HG02623 (cell line): Measurements from ENCODE around the gene TP53TG3.
"Not testable (repeated sequence)": the region's sequence is repeated elsewhere in the genome, so short reads cannot be mapped to it uniquely, and the experiment has no call there.

Source experiments
- ATAC-seq: cut with Tn5 transposase; IDR thresholded peaks from one replicate; pipeline ENCODE4 v1.9.1; 2021; ENCODE audit warnings: moderate library complexity; ENCODE audit not compliant: unreplicated experiment

Gene TP53TG3

DNA sequence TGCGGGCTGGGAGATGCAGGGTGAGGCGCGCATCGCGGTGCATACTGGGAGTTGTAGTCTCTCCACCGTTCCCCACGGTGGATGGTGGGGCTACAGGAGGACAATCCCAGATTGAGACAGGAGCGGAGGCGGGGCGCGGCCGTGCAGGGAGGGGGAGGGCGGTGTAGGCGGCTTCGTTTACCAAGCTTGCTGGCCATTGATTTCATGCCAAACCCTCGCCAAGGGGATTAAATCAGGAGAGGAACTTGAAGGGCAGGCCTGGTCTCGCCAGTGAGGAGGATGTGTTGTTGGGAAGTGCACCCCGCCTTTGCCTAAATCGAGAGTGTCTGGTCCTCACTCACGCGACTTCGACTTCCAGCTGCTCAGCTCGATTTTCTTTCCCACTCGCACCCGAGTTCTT is at the start of gene TP53TG3:
TP53TG3 (minus strand) TSS at position 101 of the 400 bp plus-strand sequence; CDS start at position 33, 68 bp downstream.
- ATAC-seq = not testable (repeated sequence)

DNA sequence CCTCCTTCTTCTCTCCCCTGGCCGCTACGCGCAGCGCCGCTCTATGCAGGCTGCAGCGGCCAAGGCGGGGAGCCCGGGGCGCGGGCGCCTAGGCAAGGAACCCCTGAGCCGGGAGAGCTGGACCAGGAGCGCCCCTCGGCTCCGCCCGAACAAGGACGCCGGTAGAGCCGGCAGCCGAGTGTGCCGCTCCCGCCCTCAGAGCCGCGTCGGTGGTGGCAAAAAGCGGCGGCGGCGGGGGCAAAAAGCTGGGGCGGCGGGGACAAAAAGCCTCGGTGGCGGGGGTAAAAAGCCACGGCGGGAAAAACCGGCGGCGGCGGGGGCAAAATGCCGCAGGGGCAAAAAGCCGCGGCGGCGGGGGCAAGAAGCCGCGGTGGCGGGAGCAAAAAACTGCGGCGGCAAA is 25.1 kb downstream of the TP53TG3 start:
- ATAC-seq = not testable (repeated sequence)

GRCh38 chr16:32647562-32647961 is 28.4 kb downstream of the TP53TG3 start:
- ATAC-seq = not testable (repeated sequence)

DNA sequence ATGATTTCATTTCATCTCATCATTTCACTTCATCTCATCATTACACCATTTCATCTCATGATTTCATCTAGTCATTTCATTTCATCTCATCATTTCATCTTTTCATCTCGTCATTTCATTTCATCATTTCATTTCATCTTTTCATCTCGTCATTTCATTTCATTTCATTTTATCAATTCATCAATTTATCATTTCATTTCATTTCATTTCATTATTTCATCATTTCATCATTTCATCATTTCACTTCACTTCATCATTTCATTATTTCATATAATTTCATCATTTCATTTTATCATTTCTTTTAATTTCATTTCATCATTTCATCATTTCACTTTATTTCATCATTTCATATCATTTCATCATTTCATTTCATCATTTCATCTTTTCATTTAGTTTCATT is 29.2 kb downstream of the TP53TG3 start:
- ATAC-seq = not testable (repeated sequence)

- ATAC-seq = not testable (repeated sequence)
These were observed 29.8 kb downstream of the TP53TG3 start for GRCh38 chr16:32646177-32646576.

- ATAC-seq = not testable (repeated sequence)
These were observed 30.6 kb downstream of the TP53TG3 start for GRCh38 chr16:32645278-32645908.

GRCh38 chr16:32644715-32645114 is 31.2 kb downstream of the TP53TG3 start:
- ATAC-seq = not testable (repeated sequence)

DNA sequence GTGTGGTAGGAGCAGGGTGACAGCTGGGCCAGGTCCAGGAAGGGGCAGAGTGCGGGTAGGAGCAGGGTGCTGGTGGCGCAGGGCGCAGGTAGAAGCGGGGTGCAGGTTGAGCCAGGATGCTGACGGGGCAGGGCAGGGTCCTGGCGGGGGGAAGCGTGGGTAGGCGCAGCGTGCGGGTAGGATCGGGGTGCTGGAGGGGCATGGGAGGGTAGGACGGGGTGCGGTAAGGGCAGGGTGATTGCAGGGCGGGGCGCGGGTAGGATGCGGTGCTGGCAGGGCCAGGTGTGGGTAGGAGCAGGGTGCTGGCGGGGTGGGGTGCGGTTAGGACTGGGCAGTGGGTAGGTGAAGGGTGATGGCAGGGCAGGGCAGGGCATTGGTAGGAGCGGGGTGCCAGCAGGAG is 38.4 kb downstream of the TP53TG3 start:
- not testable (repeated sequence) for ATAC-seq

DNA sequence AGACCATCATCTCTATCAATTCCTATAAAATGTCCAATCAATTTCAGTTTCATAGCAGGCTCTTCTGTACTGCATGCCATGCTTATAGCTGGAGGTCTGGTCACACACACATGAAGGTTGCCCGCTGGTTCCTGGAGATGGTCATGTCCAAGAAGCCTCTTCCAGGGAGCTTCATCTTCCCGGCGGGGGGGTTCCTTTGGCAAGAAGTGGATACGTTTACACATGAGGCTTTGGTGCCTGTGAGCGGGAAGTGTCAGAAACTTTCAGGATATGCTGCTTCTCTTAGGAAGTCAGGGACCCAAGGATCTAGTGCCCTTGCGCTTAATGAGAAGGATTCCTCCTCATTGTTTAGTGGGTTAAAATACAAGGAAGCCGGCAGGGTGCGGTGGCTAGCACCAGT is 43.9 kb downstream of the TP53TG3 start:
- ATAC-seq = not testable (repeated sequence)
